Activated CD8-positive, alpha-beta memory T cell treated with anti-CD3 and anti-CD28 coated beads for 1 hour (primary cell): ENCODE data around the gene LCLAT1.

Source experiments
- DNase-seq, 2 donors: peaks; one replicate each; pipeline ENCODE4 v3.0.0-alpha.2; 2020; ENCODE audit warnings: low read depth in 1 of 2; ENCODE audit errors: extremely low read depth in 1 of 2

Gene LCLAT1

DNA sequence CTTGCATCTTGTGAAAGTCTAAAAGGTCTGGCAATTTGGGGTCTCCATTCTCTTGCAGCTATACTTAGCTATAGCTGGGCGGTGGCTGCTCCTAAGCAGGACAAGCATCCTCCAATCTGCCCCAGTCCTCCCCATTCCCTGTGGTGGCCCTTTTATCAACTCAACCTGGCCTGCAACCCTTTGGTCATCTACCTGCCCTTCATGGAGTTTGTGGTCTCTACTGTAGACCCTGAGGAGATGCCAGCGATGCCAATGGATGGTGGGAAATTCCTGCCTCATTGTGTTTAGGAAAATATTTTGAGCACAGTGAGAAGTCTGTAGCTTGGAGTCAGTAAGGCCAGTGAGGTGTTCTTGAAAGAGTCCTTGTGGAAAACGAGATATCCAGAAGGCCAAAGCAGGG, 216.8 kb downstream of the LCLAT1 start:
- no peak for DNase-seq

DNA sequence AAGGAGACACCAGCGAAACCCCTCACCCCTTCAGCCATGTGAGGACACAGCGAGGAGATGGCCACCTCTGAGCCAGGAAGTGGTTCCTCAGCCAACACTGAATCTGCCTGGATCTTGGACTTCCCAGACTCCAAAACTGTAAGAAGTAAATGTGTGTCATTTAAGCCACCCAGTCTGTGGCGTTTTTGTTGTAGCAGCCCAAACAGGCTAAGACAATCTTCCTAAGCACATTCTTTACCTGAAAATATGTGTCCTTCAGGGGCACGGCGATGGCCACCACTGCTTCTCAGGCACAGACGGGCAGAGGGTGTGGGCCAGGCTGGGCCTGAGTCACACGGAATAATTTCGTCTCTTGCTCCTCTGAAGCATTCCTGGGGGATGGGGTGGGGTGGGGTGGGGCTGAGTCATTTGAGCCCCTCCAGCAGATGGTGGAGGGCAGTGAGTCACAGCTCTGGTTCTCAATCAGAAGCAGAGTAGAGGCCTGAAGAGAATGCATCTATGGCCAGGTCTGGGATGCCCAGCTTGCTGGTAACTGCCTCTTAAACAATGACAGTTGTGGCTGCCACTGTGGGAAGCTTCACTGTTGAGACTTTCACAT, 217.8 kb downstream of the LCLAT1 start:
- DNase-seq: no peak

GRCh38 chr2:30665761-30666265, 218.8 kb downstream of the LCLAT1 start:
- DNase-seq: no peak

GRCh38 chr2:30666266-30666874, 219.3 kb downstream of the LCLAT1 start:
- DNase-seq: no peak

DNA sequence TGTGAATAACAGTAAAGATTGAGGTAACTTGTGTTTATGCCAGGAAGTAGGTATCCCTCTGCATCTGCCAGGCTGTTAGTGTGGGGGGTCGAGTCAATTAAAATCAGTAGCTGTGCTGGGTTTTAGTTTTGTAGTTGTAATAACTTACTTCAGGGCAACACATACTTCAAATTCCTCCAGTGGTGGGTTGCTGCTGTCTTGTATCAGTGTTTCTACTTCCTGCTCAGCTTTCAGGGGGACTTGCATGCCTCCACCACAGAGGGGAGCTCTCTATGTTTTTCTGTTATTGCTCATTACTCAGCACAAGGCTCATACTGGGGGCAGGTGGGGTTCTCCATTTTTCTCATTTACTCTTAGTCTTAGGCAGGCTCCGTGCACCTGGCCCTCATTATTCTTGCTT, 223.4 kb downstream of the LCLAT1 start:
- DNase-seq: no peak

DNA sequence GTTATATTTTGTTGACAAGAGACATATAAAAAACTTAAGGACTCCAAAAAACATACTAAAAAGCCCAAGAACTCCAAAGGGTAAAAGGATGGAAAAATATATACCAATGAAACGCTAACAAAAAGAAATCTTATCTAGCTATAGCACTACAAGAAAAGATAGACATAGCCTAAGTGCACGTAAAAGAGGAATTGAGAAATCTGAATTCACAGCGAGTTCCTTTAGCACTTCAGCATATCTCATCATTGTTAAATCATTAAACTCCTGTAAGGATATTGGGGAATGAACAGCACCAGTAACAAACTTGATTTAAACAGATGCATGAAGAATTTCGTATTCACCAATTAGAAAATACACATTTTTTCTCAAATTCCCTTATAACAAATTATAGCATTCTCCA, 226.1 kb downstream of the LCLAT1 start:
- DNase-seq: no peak

DNA sequence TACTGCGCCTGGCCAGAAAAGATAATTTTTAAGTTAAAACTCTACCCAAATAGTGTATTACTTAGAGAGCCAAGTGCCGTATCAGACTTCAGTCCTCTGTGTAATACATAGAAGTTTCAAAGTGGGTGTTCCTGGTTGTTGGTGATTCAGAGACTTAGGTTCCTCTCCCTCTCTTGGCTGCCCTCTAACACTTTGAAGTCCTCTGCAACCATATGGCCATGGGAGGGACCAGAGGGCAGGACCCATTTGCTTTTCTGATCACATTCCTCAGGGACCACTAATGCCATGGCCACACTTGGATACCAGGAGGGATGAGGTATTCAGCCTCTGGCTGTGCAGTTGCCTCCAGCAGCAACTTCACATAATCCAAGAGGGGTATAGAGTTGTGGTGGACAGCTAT, 228.7 kb downstream of the LCLAT1 start:
- no peak for DNase-seq

GRCh38 chr2:30677231-30677630, 230.2 kb downstream of the LCLAT1 start:
- no peak for DNase-seq

- no peak for DNase-seq
These were observed 230.9 kb downstream of the LCLAT1 start for GRCh38 chr2:30677861-30678385.

DNA sequence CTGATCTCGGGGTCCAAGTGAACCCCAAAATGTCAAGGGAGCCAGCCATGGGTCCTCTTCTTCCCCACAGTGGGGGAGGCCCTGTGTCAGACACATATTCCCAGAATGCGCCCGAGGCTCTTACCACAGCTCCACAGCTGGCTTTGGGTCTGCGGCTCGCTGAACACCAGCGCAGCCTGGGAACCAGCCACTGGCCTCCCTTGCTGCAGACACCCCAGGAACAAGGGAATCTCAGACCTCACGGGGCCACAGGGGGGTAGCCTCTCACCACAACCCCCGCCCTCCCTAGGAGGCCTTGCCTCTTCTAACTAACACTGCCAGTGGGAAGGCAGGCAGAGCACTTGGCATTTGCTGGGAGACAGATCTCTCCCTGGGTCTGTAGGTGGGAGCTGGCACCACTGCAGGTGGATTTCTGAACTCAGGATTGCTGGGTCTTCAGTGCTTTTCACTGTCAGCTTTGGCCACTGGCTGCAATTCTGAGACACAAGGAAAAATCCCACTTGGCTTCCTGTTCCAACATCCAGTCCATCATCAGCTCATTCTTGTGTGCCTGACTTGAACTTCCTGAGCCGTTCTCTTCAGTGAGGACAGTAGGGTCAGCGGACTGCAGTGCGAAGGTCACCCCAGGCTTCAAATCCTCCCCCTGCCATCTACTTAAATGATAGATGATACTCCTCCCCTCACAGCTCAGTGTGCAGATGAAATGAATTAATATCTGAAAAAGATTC, 231.5 kb downstream of the LCLAT1 start:
- no peak for DNase-seq

GRCh38 chr2:30679426-30680088, 232.5 kb downstream of the LCLAT1 start:
- DNase-seq: no peak

GRCh38 chr2:30680121-30680520, 233.1 kb downstream of the LCLAT1 start:
- DNase-seq: no peak

GRCh38 chr2:30681022-30681421, 234.0 kb downstream of the LCLAT1 start:
- DNase-seq: no peak

DNA sequence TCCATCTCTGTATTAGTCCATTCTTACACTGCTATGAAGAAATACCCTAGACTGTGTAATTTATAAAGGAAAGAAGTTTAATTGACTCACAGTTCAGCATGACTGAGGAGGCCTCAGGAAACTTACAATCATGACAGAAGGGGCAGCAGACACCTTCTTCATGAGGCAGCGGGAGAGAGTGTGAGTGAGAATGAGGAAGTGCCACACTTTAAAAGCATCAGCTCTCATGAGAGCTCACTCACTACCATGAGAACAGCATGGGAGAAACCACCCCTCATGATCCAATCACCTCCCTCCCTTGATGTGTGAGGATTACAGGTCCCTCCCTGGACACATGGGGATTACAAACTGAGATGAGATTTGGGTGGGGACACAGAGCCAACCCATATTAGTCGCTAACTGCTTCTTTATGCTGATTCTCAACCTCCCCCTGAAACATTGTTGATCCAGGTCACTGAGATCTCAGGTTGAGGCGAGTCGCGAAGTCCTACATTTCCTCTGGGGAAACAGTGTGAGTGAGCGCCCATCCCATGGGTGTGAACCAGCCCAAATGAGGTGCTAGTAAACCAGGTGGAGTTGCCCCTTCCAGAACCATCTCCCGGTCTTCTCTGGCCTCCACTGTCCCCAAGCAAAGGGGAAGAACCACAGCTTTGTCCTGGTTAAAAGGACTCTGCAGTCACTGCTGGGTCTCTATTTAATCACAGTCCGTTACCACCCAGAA, 236.3 kb downstream of the LCLAT1 start:
- no peak for DNase-seq

- no peak for DNase-seq
These were observed 237.0 kb downstream of the LCLAT1 start for GRCh38 chr2:30684026-30684425.

- DNase-seq: no peak
These were observed 237.5 kb downstream of the LCLAT1 start for GRCh38 chr2:30684516-30684915.

DNA sequence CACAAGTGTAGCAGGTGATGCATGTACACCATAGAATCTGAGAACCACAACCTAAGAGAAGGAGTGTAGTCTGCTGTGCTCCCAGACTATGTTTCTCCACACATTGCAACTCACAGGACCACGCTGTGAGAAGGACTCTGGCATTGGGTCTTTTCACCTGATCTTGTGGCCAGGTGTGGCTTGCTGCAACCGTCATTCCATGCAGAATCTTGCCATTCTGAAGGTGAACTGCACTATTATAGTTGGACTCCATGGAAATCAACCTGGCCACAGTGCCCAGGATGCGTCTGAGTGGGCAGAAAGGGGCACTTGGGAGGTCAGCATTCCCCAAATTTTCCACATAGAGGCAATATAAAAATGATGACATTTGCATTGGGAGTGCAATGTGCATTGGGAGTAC, 237.9 kb downstream of the LCLAT1 start:
- DNase-seq: no peak

- no peak for DNase-seq
These were observed 239.0 kb downstream of the LCLAT1 start for GRCh38 chr2:30686000-30686399.

DNA sequence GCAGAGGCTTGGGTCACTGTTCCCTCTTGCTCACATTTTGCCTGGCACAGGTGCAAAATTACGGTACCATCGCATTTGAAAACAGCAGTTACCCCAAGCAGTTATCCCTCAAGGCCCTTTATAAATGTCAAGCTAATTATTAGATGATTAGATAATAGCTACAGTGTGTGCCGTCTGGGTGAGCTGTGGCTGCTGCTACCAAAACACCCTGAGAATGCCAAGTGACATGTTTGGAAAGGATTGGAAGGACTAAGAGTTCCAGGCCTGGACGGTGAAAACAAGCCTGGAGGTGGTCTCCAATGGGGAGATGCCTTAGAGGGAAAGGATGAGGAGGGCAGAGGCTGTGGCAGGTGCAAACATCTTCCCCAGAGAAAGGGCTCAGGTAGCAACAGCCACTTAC, 239.6 kb downstream of the LCLAT1 start:
- DNase-seq: no peak

DNA sequence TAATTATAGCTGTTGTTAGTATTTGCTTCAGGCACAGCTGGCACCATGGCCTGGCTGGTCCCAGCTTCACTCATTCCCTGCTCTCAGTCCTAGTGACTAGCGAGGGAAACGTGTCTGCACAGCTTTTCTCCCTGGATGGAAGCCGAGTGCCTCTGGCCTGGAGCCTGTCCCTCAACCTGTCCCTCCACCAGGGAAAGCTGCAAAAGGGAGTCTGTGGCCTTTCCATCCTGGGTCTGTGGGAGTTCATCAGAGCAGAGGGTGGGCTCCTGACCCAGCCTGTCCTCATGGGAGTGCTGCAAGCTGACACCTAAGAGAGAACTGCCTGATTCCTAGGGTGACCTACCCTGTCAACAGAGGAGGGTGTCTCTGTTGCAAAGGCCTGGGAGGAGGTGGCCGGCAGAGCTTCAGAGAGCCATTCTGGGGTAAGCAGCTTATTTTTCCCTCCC, 241.9 kb downstream of the LCLAT1 start:
- DNase-seq: no peak
